ENCODE measurements around the gene UBE2L3.

DNA sequence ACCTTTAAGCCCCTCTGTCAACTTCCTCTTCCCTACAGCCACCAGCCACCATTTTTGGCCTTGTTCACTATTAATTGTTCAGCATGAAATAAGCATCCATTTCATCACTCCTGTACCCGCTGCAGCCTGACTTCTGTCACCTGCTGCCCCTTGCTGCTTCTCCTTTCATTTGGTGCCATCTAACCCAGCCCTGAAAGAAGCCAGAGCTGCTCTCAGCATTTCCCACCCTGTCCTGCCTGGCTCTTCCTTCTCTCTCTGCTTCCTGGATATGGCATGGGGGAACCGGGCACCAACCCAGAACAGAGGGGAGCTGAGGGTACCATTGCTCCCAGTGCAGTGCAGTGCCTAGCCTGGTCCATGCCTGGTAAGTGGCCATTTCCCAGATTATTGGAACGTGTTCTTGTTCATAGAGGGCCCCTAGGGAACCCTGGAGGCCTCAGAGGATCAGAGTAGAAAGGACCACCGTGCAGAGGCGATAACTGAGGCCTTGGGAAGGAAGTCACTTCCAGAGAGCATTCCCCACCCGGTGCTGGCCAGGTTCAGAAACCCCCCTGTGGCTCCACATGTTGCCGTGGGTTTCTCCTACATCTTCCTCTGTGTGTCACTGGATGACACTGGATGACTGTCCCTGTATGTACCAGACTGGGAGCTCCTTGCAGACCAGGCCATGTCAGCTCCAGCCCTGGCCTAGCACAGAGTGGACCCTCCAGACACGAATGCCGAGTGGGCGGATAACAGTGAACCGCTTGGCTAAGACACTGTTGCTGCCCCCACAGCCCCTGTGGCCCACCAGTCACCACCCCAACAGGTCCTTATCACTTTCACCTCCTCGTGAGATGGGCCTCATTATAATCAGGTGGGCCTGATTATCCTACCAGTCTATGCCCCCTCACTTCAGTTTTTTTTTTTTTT is 57.6 kb downstream of the UBE2L3 start:
- TF ChIP-seq, protein P1, sequence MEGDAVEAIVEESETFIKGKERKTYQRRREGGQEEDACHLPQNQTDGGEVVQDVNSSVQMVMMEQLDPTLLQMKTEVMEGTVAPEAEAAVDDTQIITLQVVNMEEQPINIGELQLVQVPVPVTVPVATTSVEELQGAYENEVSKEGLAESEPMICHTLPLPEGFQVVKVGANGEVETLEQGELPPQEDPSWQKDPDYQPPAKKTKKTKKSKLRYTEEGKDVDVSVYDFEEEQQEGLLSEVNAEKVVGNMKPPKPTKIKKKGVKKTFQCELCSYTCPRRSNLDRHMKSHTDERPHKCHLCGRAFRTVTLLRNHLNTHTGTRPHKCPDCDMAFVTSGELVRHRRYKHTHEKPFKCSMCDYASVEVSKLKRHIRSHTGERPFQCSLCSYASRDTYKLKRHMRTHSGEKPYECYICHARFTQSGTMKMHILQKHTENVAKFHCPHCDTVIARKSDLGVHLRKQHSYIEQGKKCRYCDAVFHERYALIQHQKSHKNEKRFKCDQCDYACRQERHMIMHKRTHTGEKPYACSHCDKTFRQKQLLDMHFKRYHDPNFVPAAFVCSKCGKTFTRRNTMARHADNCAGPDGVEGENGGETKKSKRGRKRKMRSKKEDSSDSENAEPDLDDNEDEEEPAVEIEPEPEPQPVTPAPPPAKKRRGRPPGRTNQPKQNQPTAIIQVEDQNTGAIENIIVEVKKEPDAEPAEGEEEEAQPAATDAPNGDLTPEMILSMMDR (IDR thresholded peaks at IDR 0.05; ENCODE audit: insufficient read depth, low read length, poor library complexity, severe bottlenecking), result no peak
- no peak for TF ChIP-seq EZH2phosphoT487 (conservative IDR thresholded peaks at IDR 0.05; ENCODE audit: low read length)
